PC-9 (cell line): ENCODE measurements around the gene CREBL2. TPM values are rescaled to one million over a fixed set of nuclear protein-coding genes. Genes with fewer than 3 reads are reported as not detected.

ENCODE experiments used
- BruUV-seq: library from RNA; stranded (reverse); fragments of 400-500 nt; replicated peaks from 2 replicates; lab custom pipeline; 2021; lab: Mats Ljungman, UMichigan
- CTCF ChIA-PET: fragments of 300-600 bp; sonication (Branson Sonifier 250); formaldehyde crosslinking; loops from one replicate; lab custom pipeline; 2022; ENCODE audit warnings: antibody characterized with exemption; lab: Charles Lee
- POLR2A ChIA-PET: fragments of 300-600 bp; sonication (Branson Sonifier 250); formaldehyde crosslinking; loops from one replicate; lab custom pipeline; 2022; ENCODE audit warnings: antibody characterized with exemption; ENCODE audit not compliant: unreplicated experiment; lab: Charles Lee
- DNase-seq, 2 experiments: peaks; one replicate each; pipeline versions ENCODE4 v3.0.0 to v3.0.0-alpha.2; 2015 to 2022; ENCODE audit warnings: mixed read lengths in 1 of 2
- H2AFZ ChIP-seq: fragments of 200-600 bp; sonication (generic); 2 replicates; pipeline ENCODE4 v1.8.1; 2017; ENCODE audit warnings: antibody characterized with exemption
- H3F3A ChIP-seq: fragments of 200-600 bp; sonication (generic); 2 replicates; pipeline ENCODE4 v1.8.1; 2017; ENCODE audit warnings: antibody characterized with exemption, mild to moderate bottlenecking, low read depth; ENCODE audit not compliant: insufficient read depth
- H3K27ac ChIP-seq: fragments of 200-600 bp; sonication (generic); 2 replicates; pipeline ENCODE4 v1.6.1; 2016; ENCODE audit warnings: mixed run types
- H3K27me3 ChIP-seq: fragments of 200-600 bp; sonication (generic); 2 replicates; pipeline ENCODE4 v1.6.1; 2016; ENCODE audit warnings: low read depth, mixed run types; ENCODE audit not compliant: insufficient read depth
- H3K36me3 ChIP-seq: fragments of 200-600 bp; sonication (generic); 2 replicates; pipeline ENCODE4 v1.6.1; 2016; ENCODE audit warnings: low read depth, mixed run types
- H3K4me1 ChIP-seq: fragments of 200-600 bp; sonication (generic); replicated peaks from 2 replicates; pipeline ENCODE4 v1.6.1; 2016; ENCODE audit warnings: mixed run types; ENCODE audit not compliant: insufficient read depth
- H3K4me2 ChIP-seq: fragments of 200-600 bp; sonication (generic); 2 replicates; pipeline ENCODE4 v1.6.1; 2017; ENCODE audit warnings: mixed run types
- H3K4me3 ChIP-seq: fragments of 200-600 bp; sonication (generic); 2 replicates; pipeline ENCODE4 v1.6.1; 2016; ENCODE audit warnings: mixed run types
- H3K79me2 ChIP-seq: fragments of 200-600 bp; sonication (generic); 2 replicates; pipeline ENCODE4 v1.6.1; 2017; ENCODE audit warnings: low read depth, mixed run types
- H3K9me2 ChIP-seq: fragments of 200-600 bp; sonication (generic); 2 replicates; pipeline ENCODE4 v1.8.1; 2017; ENCODE audit warnings: mild to moderate bottlenecking; ENCODE audit not compliant: insufficient read depth
- H3K9me3 ChIP-seq: fragments of 200-600 bp; sonication (generic); 2 replicates; pipeline ENCODE4 v1.8.1; 2016; ENCODE audit warnings: low read depth; ENCODE audit not compliant: insufficient read depth
- H4K20me1 ChIP-seq: fragments of 200-600 bp; sonication (generic); 2 replicates; pipeline ENCODE4 v1.8.1; 2017; ENCODE audit not compliant: insufficient read depth
- EZH2 ChIP-seq: fragments of 200-600 bp; sonication (generic); IDR thresholded peaks from 2 replicates; pipeline ENCODE4 v1.8.0; 2017; ENCODE audit warnings: antibody characterized with exemption, low read depth
- intact Hi-C: fragments of 100-400 bp; cut with micrococcal nuclease; formaldehyde crosslinking; loops from one replicate; pipeline ENCODE4 v1.10.0; 2022; ENCODE audit not compliant: unreplicated experiment
- total RNA-seq: library from RNA; stranded (reverse); gene quantifications from 2 replicates; pipeline ENCODE4 v1.2.3, GENCODE V29; 2021
- TF ChIP-seq, protein P1 (sequence below): fragments of 200-600 bp; sonication (generic); conservative IDR thresholded peaks from 2 replicates; pipeline ENCODE4 v1.6.1; 2017; ENCODE audit warnings: mixed run types, antibody characterized with exemption, mild to moderate bottlenecking, moderate library complexity

Gene CREBL2
- total RNA-seq, 1 experiment from 2014 or later, result 30.3 TPM

DNA sequence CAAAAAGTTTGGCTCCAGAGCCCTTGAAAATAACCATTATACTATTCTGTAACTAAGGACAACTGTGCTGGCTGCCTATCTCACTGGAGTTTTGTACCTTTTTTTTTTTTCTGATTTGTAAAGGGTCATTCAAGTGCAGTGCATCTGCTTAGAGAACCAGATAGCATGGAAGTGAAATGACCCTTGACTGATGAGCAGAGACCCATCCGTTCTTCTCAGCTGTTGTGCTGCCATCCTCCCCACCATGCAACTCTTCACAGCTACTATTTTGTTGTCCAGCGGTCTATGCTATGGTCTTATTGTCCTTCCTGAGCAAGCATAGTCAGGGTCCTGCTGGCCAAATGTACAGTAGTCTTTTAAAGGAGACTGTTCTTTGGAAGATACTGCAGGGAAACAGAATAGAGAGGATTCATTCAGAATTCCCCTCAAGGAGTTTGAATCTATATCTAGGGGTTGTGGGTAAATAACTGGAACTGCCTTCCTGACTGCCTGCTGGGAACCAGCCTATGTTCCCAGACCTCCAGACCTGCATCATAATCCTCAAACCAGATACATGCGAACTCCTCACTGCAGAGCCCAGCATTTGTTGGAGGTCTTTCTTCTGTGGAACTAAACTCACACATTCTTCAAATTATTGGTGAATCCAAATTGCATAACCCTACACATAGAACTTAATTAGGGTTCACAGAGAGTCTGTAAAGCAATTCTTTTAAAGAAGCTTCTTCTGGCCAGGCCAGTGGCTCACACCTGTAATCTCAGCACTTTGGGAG is 43.2 kb downstream of the CREBL2 start:
- H2AFZ ChIP-seq, result no peak overlapping the region
- DNase-seq, result no peak
- no peaks in the 10 kb centered on the region for H3K79me2 ChIP-seq
- TF ChIP-seq EZH2, result no peak
- TF ChIP-seq, protein P1, sequence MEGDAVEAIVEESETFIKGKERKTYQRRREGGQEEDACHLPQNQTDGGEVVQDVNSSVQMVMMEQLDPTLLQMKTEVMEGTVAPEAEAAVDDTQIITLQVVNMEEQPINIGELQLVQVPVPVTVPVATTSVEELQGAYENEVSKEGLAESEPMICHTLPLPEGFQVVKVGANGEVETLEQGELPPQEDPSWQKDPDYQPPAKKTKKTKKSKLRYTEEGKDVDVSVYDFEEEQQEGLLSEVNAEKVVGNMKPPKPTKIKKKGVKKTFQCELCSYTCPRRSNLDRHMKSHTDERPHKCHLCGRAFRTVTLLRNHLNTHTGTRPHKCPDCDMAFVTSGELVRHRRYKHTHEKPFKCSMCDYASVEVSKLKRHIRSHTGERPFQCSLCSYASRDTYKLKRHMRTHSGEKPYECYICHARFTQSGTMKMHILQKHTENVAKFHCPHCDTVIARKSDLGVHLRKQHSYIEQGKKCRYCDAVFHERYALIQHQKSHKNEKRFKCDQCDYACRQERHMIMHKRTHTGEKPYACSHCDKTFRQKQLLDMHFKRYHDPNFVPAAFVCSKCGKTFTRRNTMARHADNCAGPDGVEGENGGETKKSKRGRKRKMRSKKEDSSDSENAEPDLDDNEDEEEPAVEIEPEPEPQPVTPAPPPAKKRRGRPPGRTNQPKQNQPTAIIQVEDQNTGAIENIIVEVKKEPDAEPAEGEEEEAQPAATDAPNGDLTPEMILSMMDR, result no peak
- no peaks in the 10 kb centered on the region for H3K27me3 ChIP-seq
- no peaks in the 10 kb centered on the region for H3K4me1 ChIP-seq
- no peaks in the 10 kb centered on the region for H3F3A ChIP-seq
- H3K9me2 ChIP-seq, result no peaks in the 10 kb centered on the region
- ChIA-PET POLR2A (no interaction called here), CTCF (interaction anchor here (1.7 kb wide), 1 partner anchor 278 kb away, joined by 8 read pairs; no protein-coding TSS in a partner anchor)
- no peak overlapping the region for H3K27ac ChIP-seq
- no TSS peak for BruUV-seq
- no peak overlapping the region for H3K4me3 ChIP-seq
- H4K20me1 ChIP-seq, result no peaks in the 10 kb centered on the region
- H3K4me2 ChIP-seq, result no peak overlapping the region
- intact Hi-C loops, result loop anchor here (5.0 kb wide), 1 partner anchor 573 kb away; no protein-coding TSS in a partner anchor
- no peaks in the 10 kb centered on the region for H3K36me3 ChIP-seq
- H3K9me3 ChIP-seq, result peaks cover 9% of the 10 kb centered on the region; the same call in 1 of the 2 replicates

DNA sequence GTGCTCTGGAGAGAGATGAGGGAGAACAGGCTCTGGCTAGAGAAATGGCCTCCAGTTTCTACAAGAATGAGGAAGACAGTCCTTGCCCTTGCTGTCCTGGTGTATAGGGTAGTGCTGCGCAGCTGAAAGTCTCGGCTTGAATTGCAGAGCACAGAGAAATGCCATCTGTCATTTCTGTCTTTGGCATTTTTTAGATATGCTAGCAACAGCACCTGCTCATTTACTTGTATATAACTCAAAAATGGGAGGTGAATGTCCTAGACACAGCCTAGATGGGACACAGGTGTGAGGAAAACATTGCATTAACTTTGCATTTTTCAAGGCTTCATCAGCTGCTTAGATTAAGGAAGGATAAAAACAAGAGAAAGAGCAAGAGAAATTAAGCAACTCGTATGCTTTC is 48.5 kb downstream of the CREBL2 start:
- POLR2A ChIA-PET, result no interaction called here
- BruUV-seq, result no TSS peak
- H3K4me2 ChIP-seq, result no peak overlapping the region

DNA sequence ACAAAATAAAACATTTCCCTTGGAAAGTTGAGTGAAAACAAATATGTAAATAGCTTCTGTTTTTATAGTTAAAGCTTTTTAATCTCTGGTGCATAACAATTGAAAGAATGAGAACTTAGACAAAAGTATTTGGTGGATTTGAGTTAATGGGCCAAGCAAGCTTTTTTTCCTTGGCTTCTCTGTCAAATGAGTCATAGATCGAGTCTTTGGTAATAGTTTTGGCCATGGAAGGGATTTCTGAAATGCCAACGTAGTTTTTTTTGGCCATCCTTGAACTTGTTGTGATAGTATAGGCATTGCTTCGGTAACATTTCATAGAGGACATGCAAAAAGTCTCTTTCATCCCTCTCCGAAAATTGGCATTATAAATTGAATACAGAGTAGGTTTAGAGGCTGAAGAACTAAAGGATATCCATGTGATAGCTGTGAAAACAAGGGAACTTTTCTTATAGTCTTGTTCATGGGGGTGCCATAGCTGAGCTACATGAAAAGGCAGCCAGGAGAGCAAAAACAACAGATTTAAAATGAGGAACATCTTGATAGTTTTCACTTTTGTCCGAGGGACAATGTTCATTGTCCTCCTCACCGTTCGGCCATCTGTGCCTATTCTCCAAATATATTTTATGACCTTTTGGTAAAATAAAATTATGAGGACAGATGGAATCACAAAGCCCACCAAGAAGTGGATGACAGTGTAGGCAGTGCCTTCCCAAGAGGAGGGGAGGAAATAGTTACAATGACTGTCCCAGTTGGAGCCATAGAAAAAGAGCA is 49.6 kb downstream of the CREBL2 start:
- H2AFZ ChIP-seq, result no peak overlapping the region
- no peaks in the 10 kb centered on the region for H3K4me1 ChIP-seq
- H3K36me3 ChIP-seq, result no peaks in the 10 kb centered on the region
- intact Hi-C loops, result no loop called here
- no peak overlapping the region for H3K4me3 ChIP-seq
- no peaks in the 10 kb centered on the region for H4K20me1 ChIP-seq
- no peak overlapping the region for H3K27ac ChIP-seq
- no peak overlapping the region for H3K4me2 ChIP-seq
- no peaks in the 10 kb centered on the region for H3F3A ChIP-seq
- POLR2A ChIA-PET, result no interaction called here
- H3K9me3 ChIP-seq, result no peaks in the 10 kb centered on the region
- no peaks in the 10 kb centered on the region for H3K27me3 ChIP-seq
- no peaks in the 10 kb centered on the region for H3K79me2 ChIP-seq
- CTCF ChIA-PET, result interaction anchor here (0.6 kb wide), 2 partner anchors 175 to 531 kb away, joined by 3 to 6 read pairs; no protein-coding TSS in a partner anchor
- no peaks in the 10 kb centered on the region for H3K9me2 ChIP-seq
- TF ChIP-seq, protein P1, result no peak
- TF ChIP-seq EZH2, result no peak
- BruUV-seq, result no TSS peak
- no peak for DNase-seq

More for the DNA sequence above, 48.5 kb downstream of the CREBL2 start:
- Histone ChIP-seq H2AFZ (no peak overlapping the region), H3K27ac (no peak overlapping the region), H3K79me2 (no peaks in the 10 kb centered on the region), H4K20me1 (no peaks in the 10 kb centered on the region), H3K9me3 (no peaks in the 10 kb centered on the region), H3K27me3 (no peaks in the 10 kb centered on the region), H3F3A (no peaks in the 10 kb centered on the region), H3K4me1 (no peaks in the 10 kb centered on the region), H3K36me3 (no peaks in the 10 kb centered on the region), H3K9me2 (no peaks in the 10 kb centered on the region), H3K4me3 (no peak overlapping the region)
- CTCF ChIA-PET, result no interaction called here
- TF ChIP-seq, protein P1, result no peak
- no peak for TF ChIP-seq EZH2
- intact Hi-C loops, result no loop called here
- DNase-seq, result no peak
